Activated naive CD4-positive, alpha-beta T cell (primary cell): Measurements from ENCODE around the gene CIBAR2.

Experiments
- DNase-seq, 4 experiments: peaks; one replicate each; lab custom pipeline; 2025; lab: John Stamatoyannopoulos, UW

Gene CIBAR2

GRCh38 chr16:85144026-85144915 is 32.0 kb upstream of the CIBAR2 start:
- DNase-seq = no peak

DNA sequence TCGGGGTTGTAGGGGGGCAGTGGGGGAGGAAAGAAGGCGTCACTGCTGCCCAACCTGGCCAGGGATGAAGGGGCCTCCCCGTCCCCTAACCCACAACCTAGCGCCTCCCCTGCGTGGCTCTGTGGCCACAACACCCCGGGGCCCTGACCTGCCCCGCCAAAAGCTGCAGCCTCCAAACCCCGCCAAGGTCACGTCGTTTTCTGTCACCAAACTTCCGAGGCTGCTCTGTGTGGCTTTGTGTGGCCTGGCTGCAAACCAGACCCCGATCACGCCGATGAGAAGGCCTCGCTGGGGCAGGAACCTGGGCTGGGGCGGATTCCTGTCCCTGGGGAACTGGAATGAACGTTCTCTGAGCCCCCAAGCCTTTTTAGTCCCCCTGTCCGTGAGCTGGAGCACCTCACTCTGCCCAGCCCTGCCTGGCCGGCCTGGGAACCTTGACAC is 30.5 kb upstream of the CIBAR2 start:
- DNase-seq = no peak

DNA sequence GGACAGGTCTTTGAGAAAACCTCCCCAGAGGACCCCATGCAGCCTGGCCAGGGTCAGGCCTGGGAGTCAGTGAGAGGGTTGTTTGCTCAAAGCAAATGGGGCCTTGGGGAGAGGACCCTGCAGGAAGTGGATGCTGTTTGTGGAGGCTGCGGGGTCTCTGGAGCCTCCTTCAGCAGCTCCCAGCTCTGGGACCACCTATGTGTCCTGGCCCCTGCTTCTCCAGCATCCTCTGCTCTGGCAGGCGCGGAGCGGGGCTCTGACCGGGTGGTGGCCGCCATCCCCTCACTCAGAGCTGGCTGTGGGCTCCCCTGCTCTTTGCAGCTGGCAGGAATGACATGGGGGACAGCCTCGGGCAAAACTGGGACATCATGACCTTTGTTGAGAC is 29.8 kb upstream of the CIBAR2 start:
- no peak for DNase-seq

DNA sequence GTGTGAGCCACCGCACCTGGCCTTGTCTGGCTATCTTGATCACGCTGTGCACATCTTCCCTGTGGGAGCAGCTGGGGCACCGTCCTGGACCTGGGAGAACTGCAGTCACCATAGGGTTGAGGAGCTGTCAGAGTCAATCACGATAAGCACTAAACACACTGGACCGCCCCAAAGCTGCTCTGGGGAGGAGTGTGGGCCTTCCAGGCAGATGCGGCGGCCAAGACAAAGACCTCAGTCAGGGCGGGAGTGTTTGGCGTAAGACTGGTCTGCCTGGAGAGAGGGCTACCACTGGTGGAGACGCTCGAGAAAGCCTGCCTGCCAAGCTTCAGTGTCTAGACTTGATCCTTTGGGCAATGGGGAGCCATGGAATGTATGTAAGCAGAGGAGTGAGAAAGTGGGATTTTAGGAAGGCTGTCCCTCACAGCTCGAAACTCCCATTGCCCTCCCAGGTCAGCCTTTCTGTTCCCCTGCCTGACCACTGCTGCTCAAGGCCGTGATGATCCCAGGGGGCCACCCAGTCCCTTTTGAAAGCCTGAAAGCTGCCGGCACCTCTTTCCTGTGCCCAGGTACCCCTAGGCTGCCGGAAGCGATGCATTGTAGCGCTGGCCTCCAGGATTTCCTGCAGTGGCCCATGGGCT is 29.3 kb upstream of the CIBAR2 start:
- no peak for DNase-seq

- DNase-seq = no peak
Measured at GRCh38 chr16:85140455-85141012, 28.3 kb upstream of the CIBAR2 start.

DNA sequence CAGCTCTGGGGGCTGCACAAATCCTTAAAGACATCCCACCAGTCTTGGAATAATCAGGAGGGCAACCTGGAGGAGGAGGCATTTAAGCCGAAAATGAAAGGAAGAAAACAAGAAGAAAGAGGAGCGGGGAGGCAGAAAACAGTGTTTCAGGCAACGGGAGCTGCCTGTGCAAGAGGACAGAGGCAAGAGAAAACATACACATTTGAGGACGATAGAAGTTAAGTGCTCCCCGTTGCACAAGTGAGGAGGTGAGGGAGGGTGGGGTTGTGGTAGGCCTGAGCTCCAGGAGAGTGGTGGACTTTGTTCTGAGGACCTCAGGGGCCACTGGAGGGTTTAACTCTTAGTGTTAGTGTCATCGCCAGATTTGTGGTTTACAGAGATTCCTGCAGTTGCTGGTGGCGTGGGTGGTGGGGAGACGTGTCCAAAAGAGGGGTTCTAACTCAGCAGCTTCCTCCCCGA is 27.6 kb upstream of the CIBAR2 start:
- no peak for DNase-seq

- no peak for DNase-seq
Measured at GRCh38 chr16:85138825-85139627, 26.8 kb upstream of the CIBAR2 start.

DNA sequence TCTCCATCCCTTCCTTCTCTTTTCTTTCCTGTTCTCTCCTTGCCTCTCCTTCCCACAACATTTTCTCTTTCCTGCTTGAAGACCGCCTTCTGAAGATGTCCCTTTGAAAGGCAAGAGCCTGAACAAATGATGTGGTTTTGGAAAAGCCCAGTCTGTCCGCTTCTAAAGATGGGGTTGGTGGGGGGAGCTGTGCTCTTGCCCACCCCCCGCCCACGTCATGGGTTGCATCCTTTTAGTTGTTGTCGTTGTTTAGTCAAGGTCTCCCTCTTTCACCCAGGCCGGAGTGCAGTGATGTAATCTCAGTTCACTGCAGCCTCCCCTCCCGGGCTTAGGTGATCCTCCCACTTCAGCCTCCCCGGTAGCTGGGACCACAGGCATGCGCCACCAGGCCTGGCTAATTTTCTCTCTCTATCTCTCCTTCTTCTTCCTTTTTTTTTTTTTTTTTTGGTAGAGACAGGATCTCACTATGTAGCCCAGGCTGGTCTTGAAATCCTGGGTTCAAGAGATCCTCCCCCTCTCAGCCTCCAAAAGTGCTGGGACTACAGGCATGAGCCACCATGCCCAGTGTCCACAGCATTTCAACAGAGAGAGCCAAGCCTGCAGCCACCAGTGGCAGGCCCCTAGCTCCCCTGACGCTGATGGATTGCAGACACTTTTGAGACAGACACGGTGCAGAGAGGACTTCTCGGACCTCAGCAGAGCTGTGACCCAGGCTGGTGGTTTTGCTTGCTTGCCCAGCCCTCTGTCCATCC is 26.0 kb upstream of the CIBAR2 start:
- no peak for DNase-seq

DNA sequence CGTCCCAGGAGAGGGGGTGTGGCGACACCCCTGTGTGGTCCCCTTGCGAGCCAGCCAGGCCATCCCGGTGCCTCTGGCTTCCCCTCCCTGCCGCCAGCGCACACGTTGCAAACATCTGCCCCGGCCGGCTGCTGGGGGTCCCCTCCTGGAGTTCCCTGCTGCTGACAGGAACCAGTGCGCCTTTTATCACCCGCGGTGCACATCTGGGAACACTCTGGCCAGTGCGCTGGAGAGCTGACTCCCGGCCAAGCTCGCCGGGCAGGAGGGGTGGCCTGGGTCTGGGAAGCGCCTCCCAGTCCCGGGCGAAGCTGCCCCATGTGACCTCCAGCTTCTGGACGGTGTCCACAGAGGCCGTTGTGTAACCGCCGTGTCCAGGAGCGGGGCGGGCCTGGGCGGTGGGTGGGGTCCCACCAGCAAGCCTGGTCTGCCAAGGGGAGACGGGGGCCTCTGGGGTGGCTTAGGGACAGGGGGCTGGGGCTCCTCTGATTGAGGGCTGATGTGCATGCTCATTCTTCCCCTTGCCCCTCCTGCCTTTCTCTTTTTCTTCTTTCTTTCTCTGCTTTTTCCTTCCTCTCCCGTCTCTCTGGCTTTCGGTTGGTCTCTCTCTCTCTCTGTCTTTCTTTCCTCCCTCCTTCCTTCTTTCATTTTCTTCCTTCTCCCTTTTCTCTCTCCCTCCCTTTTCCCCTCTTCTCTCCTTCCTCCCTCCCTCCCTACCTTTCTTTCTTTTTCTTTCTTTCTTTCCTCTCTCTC is 25.2 kb upstream of the CIBAR2 start:
- no peak for DNase-seq

GRCh38 chr16:85136702-85137322 is 24.5 kb upstream of the CIBAR2 start:
- no peak for DNase-seq

GRCh38 chr16:85136213-85136701 is 24.0 kb upstream of the CIBAR2 start:
- no peak for DNase-seq

DNA sequence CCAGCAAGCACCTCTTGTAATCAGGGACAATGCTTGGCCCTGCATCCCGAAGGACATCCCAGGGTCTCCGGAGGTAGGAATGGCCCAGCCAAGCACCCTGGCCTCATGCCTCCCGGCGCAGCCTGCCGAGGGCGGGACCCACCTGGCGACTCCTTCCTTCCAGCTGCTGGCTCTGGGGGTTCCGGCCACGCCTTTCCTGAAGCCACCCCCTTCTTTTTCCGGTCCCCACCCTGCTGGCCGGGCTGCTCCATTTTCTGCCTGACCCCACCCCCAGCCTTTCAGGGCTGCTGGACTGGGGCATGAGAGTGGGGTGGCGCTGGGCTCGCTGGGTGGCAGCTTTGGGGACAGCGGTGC is 22.5 kb upstream of the CIBAR2 start:
- DNase-seq = no peak

DNA sequence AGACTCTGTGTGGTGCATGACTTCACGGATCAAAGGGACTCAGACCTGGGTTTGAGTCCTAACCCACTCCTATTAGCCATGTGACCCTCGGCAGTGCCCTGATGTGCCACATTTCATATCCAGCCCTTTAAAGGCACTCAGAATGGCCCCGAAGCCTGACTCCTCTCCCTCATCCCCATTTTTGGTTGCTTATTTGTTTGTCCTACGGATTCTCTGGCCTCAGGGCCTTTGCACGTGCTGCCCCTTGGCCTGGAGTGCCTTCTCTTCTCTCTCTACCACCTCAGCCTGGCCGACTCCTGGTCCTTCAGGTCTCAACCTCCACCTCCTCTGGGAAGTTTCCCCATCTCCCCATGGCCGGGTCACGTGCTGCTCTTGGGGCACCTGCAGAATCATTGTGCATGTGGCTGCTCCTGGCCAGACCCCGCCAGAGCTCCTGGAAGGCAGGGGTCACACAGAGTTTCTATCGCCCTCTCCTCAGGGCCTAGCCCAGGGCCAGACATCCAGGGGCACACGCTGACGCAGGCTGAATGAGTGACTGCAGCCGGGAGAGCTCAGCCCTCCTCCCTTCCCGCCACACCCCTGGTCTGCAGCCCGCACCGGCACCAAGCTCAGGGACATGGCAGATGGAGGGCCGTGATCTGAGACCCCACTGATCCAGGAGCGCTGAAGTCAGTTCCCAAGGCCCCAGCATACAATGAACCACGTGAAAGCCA is 22.0 kb upstream of the CIBAR2 start:
- DNase-seq = no peak

DNA sequence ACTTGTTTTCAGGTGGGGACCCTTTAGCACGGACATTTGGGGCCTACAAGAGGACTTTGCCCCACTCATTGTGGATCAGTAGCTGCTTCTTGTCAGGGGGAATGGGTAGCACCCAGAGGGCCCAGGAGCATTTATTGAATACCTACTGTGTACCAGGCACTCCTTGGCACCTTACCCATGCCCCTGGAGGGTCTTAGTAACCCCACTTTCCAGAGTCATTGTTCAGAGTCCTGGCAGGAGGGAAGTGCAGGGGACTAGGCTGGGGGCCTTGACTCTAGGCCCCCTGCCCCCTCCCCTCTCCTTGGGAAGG is 21.0 kb upstream of the CIBAR2 start:
- DNase-seq = no peak

GRCh38 chr16:85132456-85133289 is 20.4 kb upstream of the CIBAR2 start:
- no peak for DNase-seq

DNA sequence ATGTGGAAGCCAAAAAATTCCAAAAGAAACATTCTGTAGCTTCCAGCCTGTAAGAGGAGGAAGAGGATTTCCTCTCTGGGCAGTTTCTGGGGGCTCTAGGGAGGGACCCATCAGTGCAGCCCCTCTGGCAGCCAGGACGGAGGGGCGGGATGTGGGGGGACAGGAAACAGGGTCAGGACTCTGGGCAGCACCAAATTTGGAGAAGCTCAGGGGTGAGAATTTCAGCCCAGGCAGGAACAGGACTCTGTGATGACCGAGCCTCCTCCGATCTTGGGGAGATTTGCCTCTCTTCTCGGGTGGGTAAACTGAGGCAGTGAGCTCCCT is 18.4 kb upstream of the CIBAR2 start:
- DNase-seq = no peak

GRCh38 chr16:85129876-85130704 is 17.8 kb upstream of the CIBAR2 start:
- DNase-seq = no peak
